Left ventricle myocardium inferior (tissue), 1 donor: ENCODE data around the gene ACAT2. TPM values are rescaled to one million over a fixed set of nuclear protein-coding genes. Genes with fewer than 3 reads are reported as not detected.
"Not testable (repeated sequence)": the region's sequence is repeated elsewhere in the genome, so short reads cannot be mapped to it uniquely, and the experiment has no call there.

Source experiments
- DNase-seq: peaks from one replicate; pipeline ENCODE4 v3.0.0-alpha.2; 2020
- H3K27ac ChIP-seq: fragments of 200-600 bp; replicated peaks from 2 replicates; pipeline ENCODE4 v1.8.0; 2021
- H3K27me3 ChIP-seq: fragments of 200-600 bp; 2 replicates; pipeline ENCODE4 v1.8.0; 2021; ENCODE audit warnings: low read depth
- H3K36me3 ChIP-seq: fragments of 200-600 bp; 2 replicates; pipeline ENCODE4 v1.8.0; 2021
- H3K4me1 ChIP-seq: fragments of 200-600 bp; 2 replicates; pipeline ENCODE4 v1.8.0; 2021
- H3K4me3 ChIP-seq: fragments of 200-600 bp; 2 replicates; pipeline ENCODE4 v1.8.0; 2021; ENCODE audit warnings: mild to moderate bottlenecking, moderate library complexity
- H3K9me3 ChIP-seq: fragments of 200-600 bp; replicated peaks from 2 replicates; pipeline ENCODE4 v1.8.0; 2021
- intact Hi-C: fragments of 100-400 bp; cut with micrococcal nuclease; formaldehyde crosslinking; loops from one replicate; pipeline ENCODE4 v1.11.0; 2022
- total RNA-seq: library from RNA; stranded (reverse); fragmentation: NEBNext Ultra II Directional; extraction: Animal tissue kit (Norgen Biotek cat#: 25700); gene quantifications from one replicate; pipeline ENCODE4 v1.2.1, GENCODE V29; 2021
- TF ChIP-seq, protein P1 (sequence below): fragments of 200-600 bp; IDR thresholded peaks from 2 replicates; pipeline ENCODE4 v1.8.0; 2021; ENCODE audit warnings: antibody characterized with exemption, mild to moderate bottlenecking, borderline replicate concordance
- donor health status: DM: no; HTN: yes; CAD: no; lungs with severe emphysema.

The ACAT2 gene
- total RNA-seq, 1 donor from 2014 or later = 5.2 TPM

GRCh38 chr6:159736908-159737307 is 24.9 kb upstream of the ACAT2 start:
- DNase-seq = no peak
- H3K4me3 ChIP-seq = no peak overlapping the region
- intact Hi-C loops = no loop called here
- peaks cover 70% of the 10 kb centered on the region for H3K4me1 ChIP-seq
- no peaks in the 10 kb centered on the region for H3K27me3 ChIP-seq
- peaks cover 21% of the 10 kb centered on the region for H3K36me3 ChIP-seq
- TF ChIP-seq, protein P1, sequence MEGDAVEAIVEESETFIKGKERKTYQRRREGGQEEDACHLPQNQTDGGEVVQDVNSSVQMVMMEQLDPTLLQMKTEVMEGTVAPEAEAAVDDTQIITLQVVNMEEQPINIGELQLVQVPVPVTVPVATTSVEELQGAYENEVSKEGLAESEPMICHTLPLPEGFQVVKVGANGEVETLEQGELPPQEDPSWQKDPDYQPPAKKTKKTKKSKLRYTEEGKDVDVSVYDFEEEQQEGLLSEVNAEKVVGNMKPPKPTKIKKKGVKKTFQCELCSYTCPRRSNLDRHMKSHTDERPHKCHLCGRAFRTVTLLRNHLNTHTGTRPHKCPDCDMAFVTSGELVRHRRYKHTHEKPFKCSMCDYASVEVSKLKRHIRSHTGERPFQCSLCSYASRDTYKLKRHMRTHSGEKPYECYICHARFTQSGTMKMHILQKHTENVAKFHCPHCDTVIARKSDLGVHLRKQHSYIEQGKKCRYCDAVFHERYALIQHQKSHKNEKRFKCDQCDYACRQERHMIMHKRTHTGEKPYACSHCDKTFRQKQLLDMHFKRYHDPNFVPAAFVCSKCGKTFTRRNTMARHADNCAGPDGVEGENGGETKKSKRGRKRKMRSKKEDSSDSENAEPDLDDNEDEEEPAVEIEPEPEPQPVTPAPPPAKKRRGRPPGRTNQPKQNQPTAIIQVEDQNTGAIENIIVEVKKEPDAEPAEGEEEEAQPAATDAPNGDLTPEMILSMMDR = no peak
- H3K9me3 ChIP-seq = no peaks in the 10 kb centered on the region
- H3K27ac ChIP-seq = no peak overlapping the region

GRCh38 chr6:159739341-159739740 is 22.5 kb upstream of the ACAT2 start:
- H3K27me3 ChIP-seq = no peaks in the 10 kb centered on the region
- TF ChIP-seq, protein P1 = no peak
- intact Hi-C loops = no loop called here
- no peaks in the 10 kb centered on the region for H3K9me3 ChIP-seq
- peaks cover 47% of the 10 kb centered on the region for H3K4me1 ChIP-seq
- H3K27ac ChIP-seq = no peak overlapping the region
- H3K36me3 ChIP-seq = peaks cover 45% of the 10 kb centered on the region
- no peak overlapping the region for H3K4me3 ChIP-seq
- no peak for DNase-seq

- H3K27ac ChIP-seq = no peak overlapping the region
- intact Hi-C loops = no loop called here
These were observed 19.7 kb upstream of the ACAT2 start for GRCh38 chr6:159742165-159742564.

GRCh38 chr6:159745081-159745480 is 16.8 kb upstream of the ACAT2 start:
- Histone ChIP-seq H3K4me1 (peaks cover 37% of the 10 kb centered on the region), H3K27ac (peak overlapping the region; percentile 60), H3K36me3 (peaks cover 97% of the 10 kb centered on the region), H3K4me3 (no peak overlapping the region), H3K9me3 (no peaks in the 10 kb centered on the region), H3K27me3 (no peaks in the 10 kb centered on the region)
- TF ChIP-seq, protein P1 = no peak
- intact Hi-C loops = no loop called here
- no peak for DNase-seq

More at GRCh38 chr6:159742165-159742564, 19.7 kb upstream of the ACAT2 start:
- H3K36me3 ChIP-seq = peaks cover 68% of the 10 kb centered on the region
- no peak overlapping the region for H3K4me3 ChIP-seq
- TF ChIP-seq, protein P1 = no peak
- H3K9me3 ChIP-seq = no peaks in the 10 kb centered on the region
- no peaks in the 10 kb centered on the region for H3K27me3 ChIP-seq
- no peak for DNase-seq
- H3K4me1 ChIP-seq = peaks cover 45% of the 10 kb centered on the region

GRCh38 chr6:159746759-159747158 is 15.1 kb upstream of the ACAT2 start:
- Histone ChIP-seq H3K4me3 (no peak overlapping the region), H3K27ac (peak overlapping the region; percentile 60)
- no peak for DNase-seq

DNA sequence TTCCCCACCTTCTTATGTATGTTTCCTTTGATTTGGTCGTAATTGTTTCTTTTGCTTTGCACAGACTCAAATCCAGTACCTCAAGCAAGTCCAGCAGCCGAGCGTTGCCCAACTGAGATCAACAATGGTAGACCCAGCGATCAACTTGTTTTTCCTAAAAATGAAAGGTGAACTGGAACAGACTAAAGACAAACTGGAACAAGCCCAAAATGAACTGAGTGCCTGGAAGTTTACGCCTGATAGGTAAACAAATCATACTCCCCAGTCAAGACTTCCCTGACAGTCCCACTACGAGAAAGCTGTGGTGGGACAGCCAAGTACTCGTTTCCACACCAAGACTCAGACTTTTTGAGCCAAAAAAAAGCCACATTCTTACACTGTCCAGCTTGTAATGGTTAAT is 13.7 kb upstream of the ACAT2 start:
- H3K27me3 ChIP-seq, DNase-seq, H3K27ac ChIP-seq, intact Hi-C loops, H3K9me3 ChIP-seq, H3K4me3 ChIP-seq: not testable (repeated sequence)
- H3K36me3 ChIP-seq = peaks cover 95% of the 10 kb centered on the region
- peaks cover 37% of the 10 kb centered on the region for H3K4me1 ChIP-seq

More at GRCh38 chr6:159746759-159747158, 15.1 kb upstream of the ACAT2 start:
- intact Hi-C loops = no loop called here
- Histone ChIP-seq H3K9me3 (no peaks in the 10 kb centered on the region), H3K27me3 (no peaks in the 10 kb centered on the region), H3K36me3 (peaks cover 95% of the 10 kb centered on the region), H3K4me1 (peaks cover 37% of the 10 kb centered on the region)
- TF ChIP-seq, protein P1 = no peak
